IPS-NIHi11 (cell line): ENCODE measurements around the gene PYGL.
"Not testable (repeated sequence)": the region's sequence is repeated elsewhere in the genome, so short reads cannot be mapped to it uniquely, and the experiment has no call there.

Experiments used
- DNase-seq: peaks from one replicate; pipeline ENCODE4 v3.0.0; 2012; ENCODE audit warnings: mixed read lengths, low spot score

PYGL gene

GRCh38 chr14:50954811-50955372 lies 10.6 kb upstream of the PYGL start:
- DNase-seq: peak; percentile 31

GRCh38 chr14:50953502-50953901 lies 9.2 kb upstream of the PYGL start:
- DNase-seq: no peak

- no peak for DNase-seq
Measured at GRCh38 chr14:50951032-50951431, 6.7 kb upstream of the PYGL start.

GRCh38 chr14:50948205-50948604 lies 3.9 kb upstream of the PYGL start:
- DNase-seq: no peak

GRCh38 chr14:50947446-50947845 lies 3.2 kb upstream of the PYGL start:
- no peak for DNase-seq

- no peak for DNase-seq
Measured at GRCh38 chr14:50946234-50946935, 2.1 kb upstream of the PYGL start.

- no peak for DNase-seq
Measured at GRCh38 chr14:50944647-50945413, 547 bp upstream of the PYGL start.

GRCh38 chr14:50943261-50943942 lies 881 bp downstream of the PYGL start:
- peak; percentile 56 for DNase-seq

GRCh38 chr14:50941638-50942037 lies 2.6 kb downstream of the PYGL start:
- DNase-seq: not testable (repeated sequence)

- DNase-seq: no peak
Measured at GRCh38 chr14:50941151-50941550, 3.1 kb downstream of the PYGL start.

- DNase-seq: no peak
Measured at GRCh38 chr14:50937800-50938199, 6.5 kb downstream of the PYGL start.

GRCh38 chr14:50937325-50937724 lies 7.0 kb downstream of the PYGL start:
- DNase-seq: no peak

GRCh38 chr14:50936882-50937281 lies 7.4 kb downstream of the PYGL start:
- DNase-seq: no peak

GRCh38 chr14:50936016-50936340 lies 8.3 kb downstream of the PYGL start:
- no peak for DNase-seq

GRCh38 chr14:50935126-50936015 lies 8.9 kb downstream of the PYGL start:
- no peak for DNase-seq

- no peak for DNase-seq
Measured at GRCh38 chr14:50932592-50933495, 11.4 kb downstream of the PYGL start.

- DNase-seq: no peak
Measured at GRCh38 chr14:50932156-50932555, 12.1 kb downstream of the PYGL start.

GRCh38 chr14:50931559-50931958 lies 12.7 kb downstream of the PYGL start:
- DNase-seq: no peak

- DNase-seq: no peak
Measured at GRCh38 chr14:50929506-50929905, 14.8 kb downstream of the PYGL start.

GRCh38 chr14:50928002-50928635 lies 16.2 kb downstream of the PYGL start:
- DNase-seq: no peak
